K562 (cell line): ENCODE data around the gene GLRX. TPM values are rescaled to one million over a fixed set of nuclear protein-coding genes. Genes with fewer than 3 reads are reported as not detected.

Source experiments
- CC2D1A ChIP-seq: fragments of 450-650 bp; IDR thresholded peaks from 2 replicates; pipeline ENCODE4 v1.6.1; 2017; ENCODE audit warnings: mild to moderate bottlenecking
- CHD4 ChIP-seq: fragments of 200-600 bp; sonication (generic); IDR thresholded peaks from 3 replicates; pipeline ENCODE4 v1.6.1; 2012; ENCODE audit warnings: low read depth, mild to moderate bottlenecking, mixed read lengths, low read length, inconsistent platforms; ENCODE audit not compliant: insufficient read depth, insufficient replicate concordance, poor library complexity, severe bottlenecking
- CXXC5 ChIP-seq: fragments of 250-450 bp; sonication (Bioruptor Pico); IDR thresholded peaks from 2 replicates; pipeline ENCODE4 v1.8.0; 2022; ENCODE audit warnings: inconsistent platforms, mild to moderate bottlenecking, moderate library complexity
- FOXM1 ChIP-seq, 2 experiments: fragments of 450-650 bp in 1 of 2; sonication (generic) in 1 of 2; formaldehyde crosslinking in 1 of 2; IDR thresholded peaks; 2 replicates each; pipeline versions ENCODE4 v1.6.1 to v1.9.0; 2017 to 2022; ENCODE audit warnings: low read depth in 2 of 2, mild to moderate bottlenecking in 2 of 2, missing genetic modification reagents in 1 of 2, moderate library complexity in 1 of 2
- FOXP1 ChIP-seq: sonication (generic); formaldehyde crosslinking; IDR thresholded peaks from 2 replicates; pipeline ENCODE4 v1.8.0; 2022; ENCODE audit warnings: mild to moderate bottlenecking, missing genetic modification reagents
- GABPB2 ChIP-seq: fragments of 250-450 bp; sonication (Bioruptor Pico); conservative IDR thresholded peaks from 2 replicates; pipeline ENCODE4 v1.5.1; 2021; ENCODE audit warnings: mild to moderate bottlenecking
- HIVEP1 ChIP-seq: fragments of 250-450 bp; sonication (Bioruptor Pico); IDR thresholded peaks from 2 replicates; pipeline ENCODE4 v1.4.0; 2020; ENCODE audit warnings: mild to moderate bottlenecking
- HOXB6 ChIP-seq: fragments of 250-450 bp; sonication (Bioruptor Pico); IDR thresholded peaks from 2 replicates; pipeline ENCODE4 v1.5.1; 2022; ENCODE audit warnings: mild to moderate bottlenecking, borderline replicate concordance
- ILK ChIP-seq: fragments of 450-650 bp; IDR thresholded peaks from 2 replicates; pipeline ENCODE4 v1.6.1; 2016; ENCODE audit warnings: missing genetic modification characterization, low read depth, mild to moderate bottlenecking, missing compliant biosample characterization, moderate library complexity, borderline replicate concordance
- MTA1 ChIP-seq: fragments of 450-650 bp; IDR thresholded peaks from 2 replicates; pipeline ENCODE4 v1.6.1; 2017; ENCODE audit warnings: borderline replicate concordance
- POLR2AphosphoS2 ChIP-seq: IDR thresholded peaks from 2 replicates; pipeline ENCODE4 v1.6.1; 2012; ENCODE audit warnings: low read length, improper control_type of control experiment
- POLR2AphosphoS5 ChIP-seq: IDR thresholded peaks from 2 replicates; pipeline ENCODE4 v1.6.1; 2011; ENCODE audit warnings: mild to moderate bottlenecking, low read depth, low read length, moderate library complexity; ENCODE audit not compliant: control insufficient read depth, insufficient read depth
- PRMT5 ChIP-seq: sonication (generic); formaldehyde crosslinking; IDR thresholded peaks from 2 replicates; pipeline ENCODE4 v1.5.0; 2020; ENCODE audit warnings: missing genetic modification reagents
- SRSF1 ChIP-seq: fragments of 200-400 bp; formaldehyde crosslinking; IDR thresholded peaks from 2 replicates; pipeline ENCODE4 v1.6.1; 2017; ENCODE audit warnings: mild to moderate bottlenecking, low read depth, low read length, moderate library complexity
- TCF7 ChIP-seq: sonication (generic); IDR thresholded peaks from 2 replicates; pipeline ENCODE4 v1.6.1; 2016; ENCODE audit warnings: antibody characterized with exemption, borderline replicate concordance
- ZNF24 ChIP-seq: fragments of 450-650 bp; IDR thresholded peaks from 2 replicates; pipeline ENCODE4 v1.6.1; 2016
- ZNF263 ChIP-seq: sonication (generic); formaldehyde crosslinking; IDR thresholded peaks from 2 replicates; pipeline ENCODE4 v1.8.0; 2022; ENCODE audit warnings: mild to moderate bottlenecking, missing genetic modification reagents, borderline replicate concordance
- ZNF316 ChIP-seq: fragments of 450-650 bp; IDR thresholded peaks from 2 replicates; pipeline ENCODE4 v1.6.1; 2016
- polyA plus RNA-seq, 8 experiments: library from polyadenylated mRNA; depleted of rRNA in 4 of 8; stranded (reverse) in 5 of 8; unstranded in 3 of 8; fragments of >200 nt; fragmentation: Nextera tagmentation in 2 of 8; fragmentation: Illumina TruSeq in 1 of 8; extraction: Ambion mirVana in 2 of 8; extraction: Trizol in 1 of 8; gene quantifications; 2 replicates each; pipeline versions ENCODE4 v1.2.1 to v1.2.3, GENCODE V29; 2011 to 2014; ENCODE audit warnings: inconsistent platforms in 1 of 8, missing spikeins in 1 of 8
- total RNA-seq, 7 experiments: library from RNA; depleted of rRNA in 6 of 7; stranded (reverse); fragments of >200 nt in 6 of 7; fragmentation: Illumina TruSeq in 2 of 7; extraction: Trizol in 2 of 7; gene quantifications; 2 replicates each; pipeline versions ENCODE4 v1.2.1 to v1.2.3, GENCODE V29; 2011 to 2021; ENCODE audit warnings: low replicate concordance in 1 of 7
- TF ChIP-seq, protein P1 (sequence below), 3 experiments: IDR thresholded peaks in 2 of 3; conservative IDR thresholded peaks in 1 of 3; 2 replicates each; pipeline ENCODE4 v1.5.1; 2011 to 2012; ENCODE audit warnings: low read length in 3 of 3, mild to moderate bottlenecking in 3 of 3, control low read depth in 2 of 3, improper control_type of control experiment in 1 of 3, inconsistent platforms in 1 of 3, low read depth in 1 of 3, mixed read lengths in 1 of 3, moderate library complexity in 1 of 3; ENCODE audit not compliant: insufficient read depth in 2 of 3
- TF ChIP-seq, protein P2 (sequence below): fragments of 450-650 bp; IDR thresholded peaks from 2 replicates; pipeline ENCODE4 v1.6.1; 2017; ENCODE audit warnings: antibody characterized with exemption, mild to moderate bottlenecking
- TF ChIP-seq, protein P3 (sequence below): fragments of 450-650 bp; IDR thresholded peaks from 2 replicates; pipeline ENCODE4 v1.6.1; 2016; ENCODE audit warnings: mild to moderate bottlenecking

The GLRX gene
- total and polyA plus RNA-seq, 9 of the 15 experiments (the other 6 are each of a cell fraction or from before 2014, with no cell fraction given), result 2.3 to 11.2 (median 4.6) TPM

DNA sequence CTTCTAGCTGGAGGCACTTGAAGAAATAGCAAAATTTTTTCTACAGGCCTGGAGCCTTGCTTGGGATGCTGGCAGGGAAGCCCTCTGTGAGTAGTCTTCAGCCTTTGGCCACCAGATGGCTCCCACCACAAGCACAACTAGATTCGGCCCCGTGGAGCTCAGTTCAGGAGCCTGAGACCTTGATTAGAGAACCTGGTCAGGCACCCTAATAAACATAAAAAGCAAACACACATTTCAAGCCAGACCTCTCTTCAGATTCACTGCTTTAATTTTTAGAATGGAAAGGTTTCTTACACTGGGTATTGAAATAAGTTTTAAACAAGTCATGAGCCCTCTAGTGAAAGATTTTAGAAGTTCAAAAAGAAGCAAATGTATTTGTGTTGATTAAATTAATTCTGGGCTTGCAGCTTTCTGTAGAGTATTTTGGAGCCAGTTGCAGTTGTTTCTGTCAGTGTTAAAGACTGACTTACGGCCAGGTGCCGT is 41.4 kb downstream of the GLRX start (continued):
- TF ChIP-seq TCF7 (no peak), CXXC5 (CRISPR knock-in tag) (no peak), MTA1 (no peak), POLR2AphosphoS2 (peak; percentile 52; the same call in 1 of the 2 replicates), POLR2AphosphoS5 (no peak), PRMT5 (CRISPR knock-in tag) (no peak), FOXP1 (CRISPR knock-in tag) (no peak), CHD4 (no peak), ZNF316 (no peak), CC2D1A (peak; percentile 32; the same call in 1 of the 2 replicates), GABPB2 (CRISPR knock-in tag) (no peak), SRSF1 (no peak), ZNF24 (0 out of 2 replicates have a peak, but pooled peaks have one; percentile 14), FOXM1 (IDR thresholded peaks at IDR 0.05; ENCODE audit: low read depth) (no peak), FOXM1 (CRISPR knock-in tag; IDR thresholded peaks at IDR 0.05; ENCODE audit: low read depth) (no peak), HIVEP1 (CRISPR knock-in tag) (no peak), HOXB6 (CRISPR knock-in tag) (no peak), ILK (no peak), ZNF263 (no peak)
- TF ChIP-seq, protein P1, sequence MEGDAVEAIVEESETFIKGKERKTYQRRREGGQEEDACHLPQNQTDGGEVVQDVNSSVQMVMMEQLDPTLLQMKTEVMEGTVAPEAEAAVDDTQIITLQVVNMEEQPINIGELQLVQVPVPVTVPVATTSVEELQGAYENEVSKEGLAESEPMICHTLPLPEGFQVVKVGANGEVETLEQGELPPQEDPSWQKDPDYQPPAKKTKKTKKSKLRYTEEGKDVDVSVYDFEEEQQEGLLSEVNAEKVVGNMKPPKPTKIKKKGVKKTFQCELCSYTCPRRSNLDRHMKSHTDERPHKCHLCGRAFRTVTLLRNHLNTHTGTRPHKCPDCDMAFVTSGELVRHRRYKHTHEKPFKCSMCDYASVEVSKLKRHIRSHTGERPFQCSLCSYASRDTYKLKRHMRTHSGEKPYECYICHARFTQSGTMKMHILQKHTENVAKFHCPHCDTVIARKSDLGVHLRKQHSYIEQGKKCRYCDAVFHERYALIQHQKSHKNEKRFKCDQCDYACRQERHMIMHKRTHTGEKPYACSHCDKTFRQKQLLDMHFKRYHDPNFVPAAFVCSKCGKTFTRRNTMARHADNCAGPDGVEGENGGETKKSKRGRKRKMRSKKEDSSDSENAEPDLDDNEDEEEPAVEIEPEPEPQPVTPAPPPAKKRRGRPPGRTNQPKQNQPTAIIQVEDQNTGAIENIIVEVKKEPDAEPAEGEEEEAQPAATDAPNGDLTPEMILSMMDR (IDR thresholded peaks at IDR 0.05 in 2 of 3, conservative IDR thresholded peaks at IDR 0.05 in 1 of 3; ENCODE audit: insufficient read depth in 2 of 3, low read depth in 1 of 3, low read length in 3 of 3), result peak; percentile 84 to 97 (median 92)
- TF ChIP-seq, protein P2, sequence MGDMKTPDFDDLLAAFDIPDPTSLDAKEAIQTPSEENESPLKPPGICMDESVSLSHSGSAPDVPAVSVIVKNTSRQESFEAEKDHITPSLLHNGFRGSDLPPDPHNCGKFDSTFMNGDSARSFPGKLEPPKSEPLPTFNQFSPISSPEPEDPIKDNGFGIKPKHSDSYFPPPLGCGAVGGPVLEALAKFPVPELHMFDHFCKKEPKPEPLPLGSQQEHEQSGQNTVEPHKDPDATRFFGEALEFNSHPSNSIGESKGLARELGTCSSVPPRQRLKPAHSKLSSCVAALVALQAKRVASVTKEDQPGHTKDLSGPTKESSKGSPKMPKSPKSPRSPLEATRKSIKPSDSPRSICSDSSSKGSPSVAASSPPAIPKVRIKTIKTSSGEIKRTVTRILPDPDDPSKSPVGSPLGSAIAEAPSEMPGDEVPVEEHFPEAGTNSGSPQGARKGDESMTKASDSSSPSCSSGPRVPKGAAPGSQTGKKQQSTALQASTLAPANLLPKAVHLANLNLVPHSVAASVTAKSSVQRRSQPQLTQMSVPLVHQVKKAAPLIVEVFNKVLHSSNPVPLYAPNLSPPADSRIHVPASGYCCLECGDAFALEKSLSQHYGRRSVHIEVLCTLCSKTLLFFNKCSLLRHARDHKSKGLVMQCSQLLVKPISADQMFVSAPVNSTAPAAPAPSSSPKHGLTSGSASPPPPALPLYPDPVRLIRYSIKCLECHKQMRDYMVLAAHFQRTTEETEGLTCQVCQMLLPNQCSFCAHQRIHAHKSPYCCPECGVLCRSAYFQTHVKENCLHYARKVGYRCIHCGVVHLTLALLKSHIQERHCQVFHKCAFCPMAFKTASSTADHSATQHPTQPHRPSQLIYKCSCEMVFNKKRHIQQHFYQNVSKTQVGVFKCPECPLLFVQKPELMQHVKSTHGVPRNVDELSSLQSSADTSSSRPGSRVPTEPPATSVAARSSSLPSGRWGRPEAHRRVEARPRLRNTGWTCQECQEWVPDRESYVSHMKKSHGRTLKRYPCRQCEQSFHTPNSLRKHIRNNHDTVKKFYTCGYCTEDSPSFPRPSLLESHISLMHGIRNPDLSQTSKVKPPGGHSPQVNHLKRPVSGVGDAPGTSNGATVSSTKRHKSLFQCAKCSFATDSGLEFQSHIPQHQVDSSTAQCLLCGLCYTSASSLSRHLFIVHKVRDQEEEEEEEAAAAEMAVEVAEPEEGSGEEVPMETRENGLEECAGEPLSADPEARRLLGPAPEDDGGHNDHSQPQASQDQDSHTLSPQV, result peak; percentile 55; the same call in 1 of the 2 replicates
- TF ChIP-seq, protein P3, sequence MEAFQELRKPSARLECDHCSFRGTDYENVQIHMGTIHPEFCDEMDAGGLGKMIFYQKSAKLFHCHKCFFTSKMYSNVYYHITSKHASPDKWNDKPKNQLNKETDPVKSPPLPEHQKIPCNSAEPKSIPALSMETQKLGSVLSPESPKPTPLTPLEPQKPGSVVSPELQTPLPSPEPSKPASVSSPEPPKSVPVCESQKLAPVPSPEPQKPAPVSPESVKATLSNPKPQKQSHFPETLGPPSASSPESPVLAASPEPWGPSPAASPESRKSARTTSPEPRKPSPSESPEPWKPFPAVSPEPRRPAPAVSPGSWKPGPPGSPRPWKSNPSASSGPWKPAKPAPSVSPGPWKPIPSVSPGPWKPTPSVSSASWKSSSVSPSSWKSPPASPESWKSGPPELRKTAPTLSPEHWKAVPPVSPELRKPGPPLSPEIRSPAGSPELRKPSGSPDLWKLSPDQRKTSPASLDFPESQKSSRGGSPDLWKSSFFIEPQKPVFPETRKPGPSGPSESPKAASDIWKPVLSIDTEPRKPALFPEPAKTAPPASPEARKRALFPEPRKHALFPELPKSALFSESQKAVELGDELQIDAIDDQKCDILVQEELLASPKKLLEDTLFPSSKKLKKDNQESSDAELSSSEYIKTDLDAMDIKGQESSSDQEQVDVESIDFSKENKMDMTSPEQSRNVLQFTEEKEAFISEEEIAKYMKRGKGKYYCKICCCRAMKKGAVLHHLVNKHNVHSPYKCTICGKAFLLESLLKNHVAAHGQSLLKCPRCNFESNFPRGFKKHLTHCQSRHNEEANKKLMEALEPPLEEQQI, result 0 out of 2 replicates have a peak, but pooled peaks have one; percentile 33
